ENCODE data around the gene VSTM4. TPM values are rescaled to one million over a fixed set of nuclear protein-coding genes. Genes with fewer than 3 reads are reported as not detected.

The VSTM4 gene
- total and polyA plus RNA-seq, 2 donors (not counting 1 experiment from before 2014, with no cell fraction given): 8.1 to 27.9 TPM

DNA sequence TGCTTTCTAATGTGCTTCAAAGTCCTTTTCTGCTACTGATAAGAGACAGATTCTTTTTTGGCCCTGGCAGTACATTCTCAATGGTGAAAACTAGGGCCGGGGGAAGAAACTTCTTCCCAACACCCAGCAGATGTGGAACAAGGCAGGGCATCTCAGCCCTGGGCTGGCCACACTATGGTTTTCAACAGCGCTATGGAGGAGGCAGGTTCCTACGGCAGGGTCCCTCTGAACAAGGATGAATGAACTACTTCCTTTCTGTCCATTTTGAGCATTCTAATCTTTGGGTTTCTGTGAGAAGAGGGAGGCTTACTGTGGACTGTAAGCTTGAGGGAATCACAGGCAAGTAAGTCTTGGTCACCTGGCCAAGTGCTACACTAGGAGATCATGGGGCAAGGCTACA lies 78.7 kb downstream of the VSTM4 start:
- no peaks in the 10 kb centered on the region for H3K36me3 ChIP-seq (ENCODE audit: control insufficient read depth, insufficient read depth, low read length)
- no peak overlapping the region for H3K9ac ChIP-seq (ENCODE audit: insufficient read depth, low read length)
- no peaks in the 10 kb centered on the region for H3K4me1 ChIP-seq (ENCODE audit: control insufficient read depth, extremely low read depth, insufficient read depth, low read length)
- H4K20me1 ChIP-seq (ENCODE audit: control insufficient read depth, extremely low read depth, insufficient read depth, low read length): no peaks in the 10 kb centered on the region
- no peaks in the 10 kb centered on the region for H3K79me2 ChIP-seq (ENCODE audit: control insufficient read depth, insufficient read depth, low read length)
- no peak overlapping the region for H2AFZ ChIP-seq (ENCODE audit: low read length)
- no peak overlapping the region for H3K4me3 ChIP-seq (replicated peaks in 1 of 4; ENCODE audit: control extremely low read depth in 1 of 4, insufficient read depth in 1 of 4, low read depth in 3 of 4, low read length in 4 of 4)
- no peak overlapping the region for H3K27ac ChIP-seq (ENCODE audit: insufficient read depth, low read length)
- H3K4me2 ChIP-seq (ENCODE audit: extremely low read depth, insufficient read depth, low read length): no peak overlapping the region
- H3K27me3 ChIP-seq (ENCODE audit: control insufficient read depth, insufficient read depth, low read length): no peaks in the 10 kb centered on the region
- no peaks in the 10 kb centered on the region for H3K9me3 ChIP-seq (ENCODE audit: control insufficient read depth, insufficient read depth, low read depth, low read length)
- TF ChIP-seq EZH2 (IDR thresholded peaks at IDR 0.05; ENCODE audit: low read length, missing control alignments): no peak
- no peak for DNase-seq (ENCODE audit: low read depth in 2 of 2)

- no peaks in the 10 kb centered on the region for H3K9me3 ChIP-seq (ENCODE audit: control insufficient read depth, insufficient read depth, low read depth, low read length)
- no peaks in the 10 kb centered on the region for H3K36me3 ChIP-seq (ENCODE audit: control insufficient read depth, insufficient read depth, low read length)
- no peak overlapping the region for H3K4me3 ChIP-seq (replicated peaks in 1 of 4; ENCODE audit: control extremely low read depth in 1 of 4, insufficient read depth in 1 of 4, low read depth in 3 of 4, low read length in 4 of 4)
- no peaks in the 10 kb centered on the region for H3K79me2 ChIP-seq (ENCODE audit: control insufficient read depth, insufficient read depth, low read length)
- TF ChIP-seq, protein P1, sequence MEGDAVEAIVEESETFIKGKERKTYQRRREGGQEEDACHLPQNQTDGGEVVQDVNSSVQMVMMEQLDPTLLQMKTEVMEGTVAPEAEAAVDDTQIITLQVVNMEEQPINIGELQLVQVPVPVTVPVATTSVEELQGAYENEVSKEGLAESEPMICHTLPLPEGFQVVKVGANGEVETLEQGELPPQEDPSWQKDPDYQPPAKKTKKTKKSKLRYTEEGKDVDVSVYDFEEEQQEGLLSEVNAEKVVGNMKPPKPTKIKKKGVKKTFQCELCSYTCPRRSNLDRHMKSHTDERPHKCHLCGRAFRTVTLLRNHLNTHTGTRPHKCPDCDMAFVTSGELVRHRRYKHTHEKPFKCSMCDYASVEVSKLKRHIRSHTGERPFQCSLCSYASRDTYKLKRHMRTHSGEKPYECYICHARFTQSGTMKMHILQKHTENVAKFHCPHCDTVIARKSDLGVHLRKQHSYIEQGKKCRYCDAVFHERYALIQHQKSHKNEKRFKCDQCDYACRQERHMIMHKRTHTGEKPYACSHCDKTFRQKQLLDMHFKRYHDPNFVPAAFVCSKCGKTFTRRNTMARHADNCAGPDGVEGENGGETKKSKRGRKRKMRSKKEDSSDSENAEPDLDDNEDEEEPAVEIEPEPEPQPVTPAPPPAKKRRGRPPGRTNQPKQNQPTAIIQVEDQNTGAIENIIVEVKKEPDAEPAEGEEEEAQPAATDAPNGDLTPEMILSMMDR (conservative IDR thresholded peaks at IDR 0.05 in 1 of 2, IDR thresholded peaks at IDR 0.05 in 1 of 2; ENCODE audit: low read depth in 1 of 2, low read length in 2 of 2): no peak
- no peak for TF ChIP-seq EZH2 (IDR thresholded peaks at IDR 0.05; ENCODE audit: low read length, missing control alignments)
- no peaks in the 10 kb centered on the region for H4K20me1 ChIP-seq (ENCODE audit: control insufficient read depth, extremely low read depth, insufficient read depth, low read length)
- no peak overlapping the region for H3K9ac ChIP-seq (ENCODE audit: insufficient read depth, low read length)
- no peak for DNase-seq (ENCODE audit: low read depth in 2 of 2)
- H3K4me1 ChIP-seq (ENCODE audit: control insufficient read depth, extremely low read depth, insufficient read depth, low read length): no peaks in the 10 kb centered on the region
- no peaks in the 10 kb centered on the region for H3K27me3 ChIP-seq (ENCODE audit: control insufficient read depth, insufficient read depth, low read length)
- no peak overlapping the region for H3K27ac ChIP-seq (ENCODE audit: insufficient read depth, low read length)
- H2AFZ ChIP-seq (ENCODE audit: low read length): no peak overlapping the region
- no peak overlapping the region for H3K4me2 ChIP-seq (ENCODE audit: extremely low read depth, insufficient read depth, low read length)
Measured at GRCh38 chr10:49035920-49036319, 79.4 kb downstream of the VSTM4 start.

- H3K9me3 ChIP-seq (ENCODE audit: control insufficient read depth, insufficient read depth, low read depth, low read length): no peaks in the 10 kb centered on the region
- no peaks in the 10 kb centered on the region for H3K79me2 ChIP-seq (ENCODE audit: control insufficient read depth, insufficient read depth, low read length)
- H3K27ac ChIP-seq (ENCODE audit: insufficient read depth, low read length): no peak overlapping the region
- H4K20me1 ChIP-seq (ENCODE audit: control insufficient read depth, extremely low read depth, insufficient read depth, low read length): no peaks in the 10 kb centered on the region
- TF ChIP-seq, protein P1 (conservative IDR thresholded peaks at IDR 0.05 in 1 of 2, IDR thresholded peaks at IDR 0.05 in 1 of 2; ENCODE audit: low read depth in 1 of 2, low read length in 2 of 2): no peak
- no peak for TF ChIP-seq EZH2 (IDR thresholded peaks at IDR 0.05; ENCODE audit: low read length, missing control alignments)
- no peak for DNase-seq (ENCODE audit: low read depth in 2 of 2)
- H3K4me2 ChIP-seq (ENCODE audit: extremely low read depth, insufficient read depth, low read length): no peak overlapping the region
- H3K27me3 ChIP-seq (ENCODE audit: control insufficient read depth, insufficient read depth, low read length): no peaks in the 10 kb centered on the region
- no peak overlapping the region for H3K4me3 ChIP-seq (replicated peaks in 1 of 4; ENCODE audit: control extremely low read depth in 1 of 4, insufficient read depth in 1 of 4, low read depth in 3 of 4, low read length in 4 of 4)
- no peaks in the 10 kb centered on the region for H3K36me3 ChIP-seq (ENCODE audit: control insufficient read depth, insufficient read depth, low read length)
- no peak overlapping the region for H3K9ac ChIP-seq (ENCODE audit: insufficient read depth, low read length)
- no peaks in the 10 kb centered on the region for H3K4me1 ChIP-seq (ENCODE audit: control insufficient read depth, extremely low read depth, insufficient read depth, low read length)
- H2AFZ ChIP-seq (ENCODE audit: low read length): no peak overlapping the region
Measured at GRCh38 chr10:49034925-49035324, 80.4 kb downstream of the VSTM4 start.
